ENCODE data around the gene PLA2G4E. TPM values are rescaled to one million over a fixed set of nuclear protein-coding genes. Genes with fewer than 3 reads are reported as not detected.

PLA2G4E gene
- total RNA-seq, 1 experiment from 2014 or later: not detected

DNA sequence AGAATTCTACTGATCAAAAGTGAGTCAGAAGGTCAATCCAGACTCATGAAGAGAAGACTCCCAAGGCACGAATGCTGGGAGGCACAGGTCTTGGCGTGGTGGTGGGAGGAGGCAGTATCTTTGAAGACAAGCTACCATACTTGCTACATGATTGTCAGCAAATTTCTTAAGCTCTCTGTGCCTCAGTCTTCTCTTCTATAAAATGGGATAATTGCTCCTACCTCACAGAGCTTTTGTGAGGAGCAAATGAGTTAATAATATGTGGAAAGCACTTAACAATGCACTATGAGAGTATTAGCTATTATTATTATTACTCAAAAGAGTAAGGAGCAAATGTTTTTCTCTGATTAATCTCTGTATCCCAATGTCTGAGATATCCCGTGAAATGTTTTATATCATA is 84.7 kb downstream of the PLA2G4E start:
- no peak for DNase-seq (ENCODE audit: low read depth)

- no peak for DNase-seq (ENCODE audit: low read depth)
These were observed 85.2 kb downstream of the PLA2G4E start for GRCh38 chr15:41935566-41936020.

DNA sequence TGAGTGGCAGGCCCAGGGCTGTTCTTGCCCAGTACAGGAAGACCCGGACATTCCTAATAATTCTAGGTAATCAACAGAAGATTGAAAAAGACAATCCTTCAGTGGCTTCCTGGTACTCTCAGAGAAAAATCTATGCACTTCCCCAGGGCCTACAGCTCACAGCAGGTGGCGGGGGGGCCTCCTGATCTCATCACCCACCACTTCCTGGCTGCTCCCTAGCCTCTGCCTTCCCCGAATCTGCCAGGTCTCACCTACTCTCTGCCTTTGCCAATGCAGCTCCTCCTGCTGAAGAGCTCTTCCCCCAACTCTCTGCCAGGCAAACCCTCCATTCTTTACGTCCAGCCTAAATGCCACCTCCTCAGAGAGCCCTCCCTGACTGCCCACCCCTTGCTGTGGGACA is 86.0 kb downstream of the PLA2G4E start:
- peak; percentile 92 for DNase-seq (ENCODE audit: low read depth)

- DNase-seq (ENCODE audit: low read depth): peak; percentile 74
These were observed 87.1 kb downstream of the PLA2G4E start for GRCh38 chr15:41933771-41934170.

DNA sequence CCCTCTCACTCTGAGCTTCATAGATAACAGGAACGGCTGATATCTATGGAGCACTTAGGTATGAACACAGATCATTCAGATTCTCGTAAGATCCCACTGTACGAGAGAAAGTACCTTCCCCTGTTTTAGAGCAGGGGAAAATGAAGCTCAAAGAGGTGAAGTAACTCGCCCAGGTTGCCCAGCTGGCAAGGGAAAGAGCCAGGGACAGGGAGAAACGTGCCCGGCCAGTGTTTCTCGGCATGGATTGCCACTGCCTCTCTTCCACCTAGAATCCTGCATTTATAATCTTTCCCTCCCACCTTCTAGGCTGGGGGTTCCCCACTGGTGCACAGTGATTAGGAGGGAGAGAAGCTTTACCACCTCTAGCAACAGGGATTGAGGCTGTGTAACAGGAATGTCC is 87.5 kb downstream of the PLA2G4E start:
- DNase-seq (ENCODE audit: low read depth): no peak

DNA sequence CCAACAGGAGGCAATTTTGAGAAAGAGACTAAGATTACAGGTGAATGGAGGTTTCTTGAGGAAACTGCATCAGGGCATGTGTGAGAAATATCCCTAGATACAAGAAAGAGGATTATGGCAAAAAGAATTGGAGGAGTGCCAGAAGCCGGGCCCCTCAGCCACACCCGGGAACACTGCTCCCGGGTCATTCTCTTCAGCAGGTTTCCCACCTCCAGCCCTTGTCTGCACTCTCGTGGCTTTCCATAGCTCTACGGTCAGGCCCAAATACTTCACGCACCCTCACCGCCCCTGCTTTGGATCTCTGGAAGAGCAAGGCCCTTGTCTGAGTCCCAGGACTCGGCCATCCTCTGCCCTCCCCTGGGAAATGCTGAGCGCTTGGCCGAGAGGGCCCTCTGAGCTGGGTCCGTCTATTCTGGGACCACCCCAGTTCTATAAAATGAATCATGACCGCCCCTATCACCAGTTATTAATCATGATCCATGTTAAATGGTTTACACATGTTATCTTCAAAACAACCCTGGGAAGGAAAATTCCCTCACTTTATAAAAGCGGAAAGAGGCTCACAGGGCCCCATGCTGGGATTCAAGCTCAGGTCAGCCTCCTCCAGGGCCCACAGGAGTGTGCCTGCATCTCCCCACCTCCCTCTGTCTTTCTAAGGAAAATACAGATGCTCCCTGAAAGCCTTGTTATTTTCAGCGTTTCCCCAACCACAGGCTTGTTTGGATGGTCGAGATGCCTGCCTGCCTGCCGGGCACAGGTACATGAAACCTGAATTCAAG is 88.1 kb downstream of the PLA2G4E start:
- peak; percentile 34 for DNase-seq (ENCODE audit: low read depth)

DNA sequence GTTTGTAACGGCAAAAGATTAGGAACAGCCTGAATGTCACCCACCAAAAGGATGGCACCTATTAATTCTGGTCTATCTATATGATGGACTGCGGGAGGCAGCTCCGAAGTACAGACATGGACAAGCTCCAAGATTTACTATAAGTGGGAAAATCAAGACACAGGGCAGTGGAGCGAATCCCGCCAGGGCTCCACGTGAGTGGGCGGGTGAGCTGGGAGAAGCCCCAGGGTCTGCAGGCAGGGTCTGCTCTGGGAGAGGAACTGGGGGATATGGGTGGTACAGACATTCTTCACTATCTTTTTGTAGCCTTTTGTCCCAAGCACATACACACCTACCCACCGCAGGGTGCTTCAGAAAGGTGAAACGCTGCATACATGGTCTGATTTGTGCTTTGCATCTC is 88.7 kb downstream of the PLA2G4E start:
- DNase-seq (ENCODE audit: low read depth): no peak

Other genes with a start within 250 kb of the PLA2G4E start
- 3.7 and 4.3 TPM in 2 replicates for gene MAPKBP1, start 246.6 kb downstream of the PLA2G4E start, total RNA-seq (2014; rRNA removed; shearing (Covaris generic))
- 0.65 and 3.0 TPM in 2 replicates for gene JMJD7, start 192.9 kb downstream of the PLA2G4E start, total RNA-seq (2014; rRNA removed; shearing (Covaris generic))
- 0.71 and 4.6 TPM in 2 replicates for gene PLA2G4B, start 182.2 kb downstream of the PLA2G4E start, total RNA-seq (2014; rRNA removed; shearing (Covaris generic))
- 1.1 and 3.8 TPM in 2 replicates for gene SPTBN5, start 127.0 kb downstream of the PLA2G4E start, total RNA-seq (2014; rRNA removed; shearing (Covaris generic))
- 21.9 and 26.9 TPM in 2 replicates for gene EHD4, start 48.5 kb downstream of the PLA2G4E start, total RNA-seq (2014; rRNA removed; shearing (Covaris generic))
- gene PLA2G4D, start 73.5 kb upstream of the PLA2G4E start, total RNA-seq (2014; rRNA removed; shearing (Covaris generic)): not detected in 2 replicates
- not detected in 2 replicates for gene PLA2G4F, start 135.6 kb upstream of the PLA2G4E start, total RNA-seq (2014; rRNA removed; shearing (Covaris generic))
- gene VPS39, start 187.3 kb upstream of the PLA2G4E start, total RNA-seq (2014; rRNA removed; shearing (Covaris generic)): 9.9 and 13.1 TPM in 2 replicates